Measurements from ENCODE around the gene MICU1.

GRCh38 chr10:72462261-72462660 lies 163.6 kb downstream of the MICU1 start:
- TF ChIP-seq, protein P1, sequence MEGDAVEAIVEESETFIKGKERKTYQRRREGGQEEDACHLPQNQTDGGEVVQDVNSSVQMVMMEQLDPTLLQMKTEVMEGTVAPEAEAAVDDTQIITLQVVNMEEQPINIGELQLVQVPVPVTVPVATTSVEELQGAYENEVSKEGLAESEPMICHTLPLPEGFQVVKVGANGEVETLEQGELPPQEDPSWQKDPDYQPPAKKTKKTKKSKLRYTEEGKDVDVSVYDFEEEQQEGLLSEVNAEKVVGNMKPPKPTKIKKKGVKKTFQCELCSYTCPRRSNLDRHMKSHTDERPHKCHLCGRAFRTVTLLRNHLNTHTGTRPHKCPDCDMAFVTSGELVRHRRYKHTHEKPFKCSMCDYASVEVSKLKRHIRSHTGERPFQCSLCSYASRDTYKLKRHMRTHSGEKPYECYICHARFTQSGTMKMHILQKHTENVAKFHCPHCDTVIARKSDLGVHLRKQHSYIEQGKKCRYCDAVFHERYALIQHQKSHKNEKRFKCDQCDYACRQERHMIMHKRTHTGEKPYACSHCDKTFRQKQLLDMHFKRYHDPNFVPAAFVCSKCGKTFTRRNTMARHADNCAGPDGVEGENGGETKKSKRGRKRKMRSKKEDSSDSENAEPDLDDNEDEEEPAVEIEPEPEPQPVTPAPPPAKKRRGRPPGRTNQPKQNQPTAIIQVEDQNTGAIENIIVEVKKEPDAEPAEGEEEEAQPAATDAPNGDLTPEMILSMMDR (conservative IDR thresholded peaks at IDR 0.05): no peak
- no peak for TF ChIP-seq EZH2 (IDR thresholded peaks at IDR 0.05; ENCODE audit: low read depth)

Measured in PC-9 (cell line).